ENCODE data around the gene UQCR10.

DNA sequence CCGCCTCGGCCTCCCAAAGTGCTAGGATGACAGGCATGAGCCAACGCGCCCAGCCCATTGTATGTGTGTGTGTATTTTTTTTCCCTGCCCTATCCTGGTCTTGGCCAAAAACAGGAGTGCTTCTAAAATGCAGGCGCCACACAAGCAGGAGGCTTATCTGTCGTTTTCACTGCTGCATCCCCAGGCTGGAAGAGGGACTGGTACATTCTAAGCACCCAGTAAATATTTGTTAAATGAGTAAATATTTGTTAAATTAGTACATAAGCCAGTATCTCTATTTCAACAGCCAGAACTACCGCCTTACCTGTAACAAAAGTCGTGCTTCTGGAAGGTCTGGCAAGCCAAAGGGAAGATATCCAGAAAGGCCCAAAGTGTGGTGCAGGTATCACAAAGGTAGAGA is 46.0 kb downstream of the UQCR10 start:
- TF ChIP-seq, protein P1, sequence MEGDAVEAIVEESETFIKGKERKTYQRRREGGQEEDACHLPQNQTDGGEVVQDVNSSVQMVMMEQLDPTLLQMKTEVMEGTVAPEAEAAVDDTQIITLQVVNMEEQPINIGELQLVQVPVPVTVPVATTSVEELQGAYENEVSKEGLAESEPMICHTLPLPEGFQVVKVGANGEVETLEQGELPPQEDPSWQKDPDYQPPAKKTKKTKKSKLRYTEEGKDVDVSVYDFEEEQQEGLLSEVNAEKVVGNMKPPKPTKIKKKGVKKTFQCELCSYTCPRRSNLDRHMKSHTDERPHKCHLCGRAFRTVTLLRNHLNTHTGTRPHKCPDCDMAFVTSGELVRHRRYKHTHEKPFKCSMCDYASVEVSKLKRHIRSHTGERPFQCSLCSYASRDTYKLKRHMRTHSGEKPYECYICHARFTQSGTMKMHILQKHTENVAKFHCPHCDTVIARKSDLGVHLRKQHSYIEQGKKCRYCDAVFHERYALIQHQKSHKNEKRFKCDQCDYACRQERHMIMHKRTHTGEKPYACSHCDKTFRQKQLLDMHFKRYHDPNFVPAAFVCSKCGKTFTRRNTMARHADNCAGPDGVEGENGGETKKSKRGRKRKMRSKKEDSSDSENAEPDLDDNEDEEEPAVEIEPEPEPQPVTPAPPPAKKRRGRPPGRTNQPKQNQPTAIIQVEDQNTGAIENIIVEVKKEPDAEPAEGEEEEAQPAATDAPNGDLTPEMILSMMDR (IDR thresholded peaks at IDR 0.05; ENCODE audit: insufficient read depth, low read length) = no peak
- TF ChIP-seq POLR2AphosphoS5 (IDR thresholded peaks at IDR 0.05; ENCODE audit: low read depth) = no peak
- TF ChIP-seq, protein P2, sequence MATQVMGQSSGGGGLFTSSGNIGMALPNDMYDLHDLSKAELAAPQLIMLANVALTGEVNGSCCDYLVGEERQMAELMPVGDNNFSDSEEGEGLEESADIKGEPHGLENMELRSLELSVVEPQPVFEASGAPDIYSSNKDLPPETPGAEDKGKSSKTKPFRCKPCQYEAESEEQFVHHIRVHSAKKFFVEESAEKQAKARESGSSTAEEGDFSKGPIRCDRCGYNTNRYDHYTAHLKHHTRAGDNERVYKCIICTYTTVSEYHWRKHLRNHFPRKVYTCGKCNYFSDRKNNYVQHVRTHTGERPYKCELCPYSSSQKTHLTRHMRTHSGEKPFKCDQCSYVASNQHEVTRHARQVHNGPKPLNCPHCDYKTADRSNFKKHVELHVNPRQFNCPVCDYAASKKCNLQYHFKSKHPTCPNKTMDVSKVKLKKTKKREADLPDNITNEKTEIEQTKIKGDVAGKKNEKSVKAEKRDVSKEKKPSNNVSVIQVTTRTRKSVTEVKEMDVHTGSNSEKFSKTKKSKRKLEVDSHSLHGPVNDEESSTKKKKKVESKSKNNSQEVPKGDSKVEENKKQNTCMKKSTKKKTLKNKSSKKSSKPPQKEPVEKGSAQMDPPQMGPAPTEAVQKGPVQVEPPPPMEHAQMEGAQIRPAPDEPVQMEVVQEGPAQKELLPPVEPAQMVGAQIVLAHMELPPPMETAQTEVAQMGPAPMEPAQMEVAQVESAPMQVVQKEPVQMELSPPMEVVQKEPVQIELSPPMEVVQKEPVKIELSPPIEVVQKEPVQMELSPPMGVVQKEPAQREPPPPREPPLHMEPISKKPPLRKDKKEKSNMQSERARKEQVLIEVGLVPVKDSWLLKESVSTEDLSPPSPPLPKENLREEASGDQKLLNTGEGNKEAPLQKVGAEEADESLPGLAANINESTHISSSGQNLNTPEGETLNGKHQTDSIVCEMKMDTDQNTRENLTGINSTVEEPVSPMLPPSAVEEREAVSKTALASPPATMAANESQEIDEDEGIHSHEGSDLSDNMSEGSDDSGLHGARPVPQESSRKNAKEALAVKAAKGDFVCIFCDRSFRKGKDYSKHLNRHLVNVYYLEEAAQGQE (IDR thresholded peaks at IDR 0.05; ENCODE audit: insufficient replicate concordance, low read depth) = no peak
